ENCODE measurements around the gene ALOX15. TPM values are rescaled to one million over a fixed set of nuclear protein-coding genes. Genes with fewer than 3 reads are reported as not detected.

Gene ALOX15
- total RNA-seq, 3 donors from 2014 or later = 0.10 to 1.7 (median 0.23) TPM

DNA sequence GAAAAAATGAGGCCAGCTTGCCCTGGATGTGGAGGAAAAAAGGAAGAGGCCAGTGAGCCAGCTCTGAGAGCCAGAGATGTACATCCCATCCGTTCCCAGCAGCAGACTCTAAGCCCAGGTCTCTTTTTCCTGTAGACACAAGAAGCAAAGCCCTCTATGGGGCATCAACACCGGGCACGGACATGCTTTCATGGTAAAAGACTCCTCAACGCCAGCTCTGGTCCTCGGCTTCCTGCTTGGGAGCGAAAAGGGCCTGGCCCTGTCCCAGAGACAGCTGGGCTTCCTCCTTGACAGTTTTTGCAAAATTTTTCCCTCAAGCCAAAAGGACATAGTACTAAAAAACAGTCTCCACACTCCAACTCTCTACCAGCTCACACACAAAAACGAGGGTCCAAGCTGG is 35.3 kb upstream of the ALOX15 start:
- TF ChIP-seq, protein P1, sequence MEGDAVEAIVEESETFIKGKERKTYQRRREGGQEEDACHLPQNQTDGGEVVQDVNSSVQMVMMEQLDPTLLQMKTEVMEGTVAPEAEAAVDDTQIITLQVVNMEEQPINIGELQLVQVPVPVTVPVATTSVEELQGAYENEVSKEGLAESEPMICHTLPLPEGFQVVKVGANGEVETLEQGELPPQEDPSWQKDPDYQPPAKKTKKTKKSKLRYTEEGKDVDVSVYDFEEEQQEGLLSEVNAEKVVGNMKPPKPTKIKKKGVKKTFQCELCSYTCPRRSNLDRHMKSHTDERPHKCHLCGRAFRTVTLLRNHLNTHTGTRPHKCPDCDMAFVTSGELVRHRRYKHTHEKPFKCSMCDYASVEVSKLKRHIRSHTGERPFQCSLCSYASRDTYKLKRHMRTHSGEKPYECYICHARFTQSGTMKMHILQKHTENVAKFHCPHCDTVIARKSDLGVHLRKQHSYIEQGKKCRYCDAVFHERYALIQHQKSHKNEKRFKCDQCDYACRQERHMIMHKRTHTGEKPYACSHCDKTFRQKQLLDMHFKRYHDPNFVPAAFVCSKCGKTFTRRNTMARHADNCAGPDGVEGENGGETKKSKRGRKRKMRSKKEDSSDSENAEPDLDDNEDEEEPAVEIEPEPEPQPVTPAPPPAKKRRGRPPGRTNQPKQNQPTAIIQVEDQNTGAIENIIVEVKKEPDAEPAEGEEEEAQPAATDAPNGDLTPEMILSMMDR (IDR thresholded peaks at IDR 0.05) = no peak
- Histone ChIP-seq H3K9me3 (no peaks in the 10 kb centered on the region), H3K4me1 (ENCODE audit: low read depth) (no peaks in the 10 kb centered on the region), H3K4me3 (no peak overlapping the region), H3K36me3 (ENCODE audit: low read depth) (no peaks in the 10 kb centered on the region)
- DNase-seq (no peak), ATAC-seq (no peak)
- intact Hi-C loops (cut with DNase I, micrococcal nuclease) = no loop called here

DNA sequence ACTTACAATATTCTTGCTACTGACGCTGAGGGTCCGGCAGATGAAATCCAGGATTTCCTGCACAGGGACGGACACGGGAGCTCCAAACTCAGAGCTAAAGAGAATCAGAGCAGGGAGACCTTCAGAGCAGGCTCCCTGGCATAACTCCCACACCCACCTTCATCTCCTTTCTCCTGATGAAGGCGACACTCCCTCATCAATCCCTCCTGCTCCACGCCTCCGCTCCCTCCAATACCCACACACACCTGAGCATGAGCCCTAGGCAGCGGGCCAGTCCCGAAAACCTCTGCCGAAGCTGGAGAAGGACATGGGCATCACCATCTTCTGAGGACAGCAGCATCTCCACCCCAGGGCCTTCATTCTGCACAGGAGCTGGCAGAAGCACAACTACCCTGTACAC is 34.3 kb upstream of the ALOX15 start:
- no peaks in the 10 kb centered on the region for H3K4me1 ChIP-seq (ENCODE audit: low read depth)
- no peaks in the 10 kb centered on the region for H3K9me3 ChIP-seq
- no peaks in the 10 kb centered on the region for H3K36me3 ChIP-seq (ENCODE audit: low read depth)
- intact Hi-C loops (cut with DNase I, micrococcal nuclease) = no loop called here
- TF ChIP-seq, protein P1 (IDR thresholded peaks at IDR 0.05) = no peak
- DNase-seq (no peak), ATAC-seq (no peak)
- no peak overlapping the region for H3K4me3 ChIP-seq

DNA sequence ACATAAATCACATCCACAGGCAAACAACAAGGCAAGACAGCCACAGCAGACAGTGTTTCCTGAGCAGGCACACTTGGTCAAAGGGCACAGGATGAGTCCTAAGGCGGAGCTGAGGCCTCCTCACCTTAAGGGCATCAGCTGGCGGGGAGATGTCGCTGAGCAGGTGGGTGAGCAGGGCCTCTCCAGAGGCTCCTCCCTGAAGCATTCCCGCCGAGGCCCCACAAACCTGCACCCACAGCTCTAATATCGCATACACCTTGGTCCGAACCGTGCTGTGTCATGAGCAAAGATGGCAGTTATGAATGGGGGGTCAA is 33.2 kb upstream of the ALOX15 start:
- intact Hi-C loops (cut with DNase I, micrococcal nuclease) = no loop called here
- H3K9me3 ChIP-seq = no peaks in the 10 kb centered on the region
- H3K4me1 ChIP-seq (ENCODE audit: low read depth) = no peaks in the 10 kb centered on the region
- no peak for ATAC-seq
- H3K36me3 ChIP-seq (ENCODE audit: low read depth) = no peaks in the 10 kb centered on the region
- H3K4me3 ChIP-seq = no peak overlapping the region
- DNase-seq = no peak
- TF ChIP-seq, protein P1 (IDR thresholded peaks at IDR 0.05) = no peak

DNA sequence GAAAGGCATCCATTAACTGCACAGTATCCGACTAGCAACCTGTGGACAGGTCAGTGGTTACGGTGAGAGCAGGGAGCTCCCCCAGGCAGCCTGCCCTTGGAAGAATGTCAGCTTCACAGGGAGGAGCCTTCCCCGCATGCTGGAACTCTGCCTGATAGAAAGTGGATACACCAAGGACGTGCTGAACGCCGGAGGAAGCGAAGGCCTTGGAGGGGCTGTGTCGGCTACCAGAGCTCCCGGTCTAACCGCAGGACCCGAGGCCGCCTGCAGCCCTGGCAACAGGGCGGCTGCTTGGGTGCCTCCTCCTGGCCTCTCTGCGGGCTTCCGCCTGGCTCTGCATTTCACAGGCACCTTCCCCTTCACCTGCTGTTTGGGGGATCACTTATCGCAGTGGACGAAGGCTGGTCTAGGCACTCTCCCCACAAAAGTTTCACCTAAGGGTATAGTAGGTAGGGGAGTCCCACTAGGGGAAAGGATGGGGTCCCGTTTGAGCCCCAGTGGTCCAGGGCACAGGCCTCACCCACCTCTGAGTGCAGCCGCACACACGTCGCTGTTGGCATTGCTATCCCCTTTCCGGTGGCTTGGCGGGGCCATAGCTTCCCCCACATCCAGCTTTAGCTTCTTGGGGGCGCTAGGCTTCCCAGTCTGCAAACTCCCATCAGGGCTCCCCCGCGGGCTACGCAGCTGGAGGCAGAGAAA is 32.7 kb upstream of the ALOX15 start:
- TF ChIP-seq, protein P1 (IDR thresholded peaks at IDR 0.05) = no peak
- Histone ChIP-seq H3K9me3 (no peaks in the 10 kb centered on the region), H3K4me1 (ENCODE audit: low read depth) (no peaks in the 10 kb centered on the region), H3K36me3 (ENCODE audit: low read depth) (no peaks in the 10 kb centered on the region), H3K4me3 (no peak overlapping the region)
- no peak for DNase-seq
- no peak for ATAC-seq
- intact Hi-C loops (cut with DNase I, micrococcal nuclease) = no loop called here

DNA sequence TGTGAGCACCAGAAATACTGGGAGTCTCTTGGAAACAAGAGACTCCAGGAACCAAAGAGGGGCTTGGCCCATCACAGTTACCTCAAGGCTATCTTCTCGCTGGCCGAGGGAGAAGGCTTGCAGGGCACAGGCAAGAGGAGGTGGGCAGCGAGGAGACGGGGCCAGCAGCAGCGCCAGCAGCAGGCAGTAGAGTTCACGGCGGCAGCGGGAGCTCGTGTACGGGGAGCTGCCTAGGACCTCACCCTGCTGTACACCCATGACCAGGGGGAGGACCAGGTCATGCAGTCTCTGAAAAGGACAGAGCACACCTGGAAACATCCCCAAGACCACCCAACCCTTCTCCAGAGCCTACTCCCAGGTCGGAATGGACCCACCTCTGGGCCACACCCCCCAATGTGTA is 31.7 kb upstream of the ALOX15 start:
- TF ChIP-seq, protein P1 (IDR thresholded peaks at IDR 0.05) = no peak
- Histone ChIP-seq H3K36me3 (ENCODE audit: low read depth) (no peaks in the 10 kb centered on the region), H3K9me3 (no peaks in the 10 kb centered on the region), H3K4me1 (ENCODE audit: low read depth) (no peaks in the 10 kb centered on the region), H3K4me3 (no peak overlapping the region)
- intact Hi-C loops (cut with DNase I, micrococcal nuclease) = no loop called here
- DNase-seq = no peak
- ATAC-seq = peak; percentile 7

DNA sequence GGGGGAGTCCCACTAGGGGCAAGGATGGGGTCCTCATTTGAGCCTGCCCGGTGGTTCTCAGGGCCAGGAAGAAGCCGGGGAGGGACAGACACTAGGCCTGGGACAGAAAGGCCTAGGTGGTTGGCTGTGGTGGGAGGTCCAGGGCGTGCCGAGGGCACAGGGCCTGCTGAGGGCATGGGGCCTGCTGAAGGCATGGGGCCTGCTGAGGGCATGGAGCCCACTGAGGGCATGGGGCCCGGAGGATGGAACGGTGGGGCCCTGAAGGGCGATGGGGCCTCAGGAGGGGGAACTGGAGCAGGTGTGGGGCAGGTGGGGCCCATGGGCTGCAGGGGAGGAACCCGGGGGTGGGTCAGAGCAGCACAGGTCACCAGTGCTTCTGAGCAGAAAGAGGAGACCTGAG is 31.3 kb upstream of the ALOX15 start:
- no peak for DNase-seq
- Histone ChIP-seq H3K9me3 (no peaks in the 10 kb centered on the region), H3K4me1 (ENCODE audit: low read depth) (no peaks in the 10 kb centered on the region), H3K36me3 (ENCODE audit: low read depth) (no peaks in the 10 kb centered on the region), H3K4me3 (no peak overlapping the region)
- ATAC-seq = no peak
- intact Hi-C loops (cut with DNase I, micrococcal nuclease) = no loop called here
- TF ChIP-seq, protein P1 (IDR thresholded peaks at IDR 0.05) = no peak

All from mucosa of descending colon (tissue), 3 donors.